Epidermal melanocyte (primary cell): Measurements from ENCODE around the gene ADAMTSL3.

Experiments
- DNase-seq: peaks from one replicate; pipeline ENCODE4 v3.0.0; 2011; ENCODE audit warnings: low spot score; ENCODE audit not compliant: insufficient read length

ADAMTSL3 gene

GRCh38 chr15:83869341-83869740, 215.4 kb downstream of the ADAMTSL3 start:
- DNase-seq = no peak

- DNase-seq = no peak
Measured at GRCh38 chr15:83871808-83872559, 218.1 kb downstream of the ADAMTSL3 start.

- no peak for DNase-seq
Measured at GRCh38 chr15:83873966-83874365, 220.0 kb downstream of the ADAMTSL3 start.

DNA sequence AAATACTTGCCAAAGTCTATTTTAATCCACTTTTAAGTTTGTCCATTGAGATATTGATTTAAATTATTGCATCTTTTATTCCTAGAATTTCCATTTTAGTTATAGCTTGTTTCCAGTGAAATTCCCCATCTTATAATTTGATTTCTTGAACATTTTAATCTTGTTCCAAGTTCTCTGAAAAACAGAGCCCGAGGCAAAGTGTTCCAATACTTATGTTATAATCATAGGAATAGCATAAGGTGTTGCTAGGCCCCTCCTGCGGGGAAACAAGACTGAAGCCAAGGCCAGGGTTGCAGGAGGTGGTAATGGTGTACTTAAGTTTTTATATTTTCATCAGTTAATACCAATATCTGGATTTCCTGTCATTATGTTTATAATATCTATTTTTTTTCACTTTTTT, 226.6 kb downstream of the ADAMTSL3 start:
- DNase-seq = no peak

DNA sequence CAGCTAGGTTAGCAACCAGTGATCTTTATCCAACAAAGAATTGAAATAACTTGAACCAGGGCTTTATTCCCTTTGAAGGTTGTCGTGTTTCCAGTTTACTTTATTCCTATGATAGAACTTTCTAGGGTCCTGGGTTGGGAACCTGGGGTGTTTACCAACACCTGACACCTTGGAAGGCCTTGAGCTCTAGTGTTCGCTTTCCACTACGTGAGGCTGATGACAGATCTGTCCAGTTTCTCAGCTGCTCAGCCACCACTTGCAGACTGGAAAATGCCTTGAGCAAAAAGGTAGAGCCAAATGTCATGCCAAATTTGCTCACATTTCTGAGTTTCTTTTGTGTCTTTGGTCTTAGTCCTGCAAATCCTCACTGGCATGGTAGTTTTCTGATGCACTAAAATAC, 227.2 kb downstream of the ADAMTSL3 start:
- DNase-seq = no peak

- no peak for DNase-seq
Measured at GRCh38 chr15:83886321-83886720, 232.4 kb downstream of the ADAMTSL3 start.

GRCh38 chr15:83887404-83887803, 233.5 kb downstream of the ADAMTSL3 start:
- no peak for DNase-seq

DNA sequence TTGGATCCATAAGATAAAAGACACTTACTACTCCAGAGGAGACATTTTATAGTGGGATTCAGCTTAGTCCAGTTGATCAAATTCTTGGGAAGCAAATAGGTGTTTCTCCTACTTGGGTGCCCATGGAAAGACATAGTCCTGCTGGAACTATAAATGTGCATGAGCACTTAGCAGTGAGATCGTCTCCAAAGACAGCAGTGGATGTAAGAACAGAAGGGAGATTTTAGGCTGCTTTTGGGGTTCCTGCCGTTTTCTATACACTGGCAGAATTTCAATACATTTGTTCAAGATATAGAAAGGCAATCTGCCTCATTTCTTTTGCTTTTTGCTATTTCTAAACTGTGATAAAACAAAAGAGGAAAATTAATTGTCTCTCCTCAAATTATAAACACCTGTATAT, 234.0 kb downstream of the ADAMTSL3 start:
- no peak for DNase-seq

DNA sequence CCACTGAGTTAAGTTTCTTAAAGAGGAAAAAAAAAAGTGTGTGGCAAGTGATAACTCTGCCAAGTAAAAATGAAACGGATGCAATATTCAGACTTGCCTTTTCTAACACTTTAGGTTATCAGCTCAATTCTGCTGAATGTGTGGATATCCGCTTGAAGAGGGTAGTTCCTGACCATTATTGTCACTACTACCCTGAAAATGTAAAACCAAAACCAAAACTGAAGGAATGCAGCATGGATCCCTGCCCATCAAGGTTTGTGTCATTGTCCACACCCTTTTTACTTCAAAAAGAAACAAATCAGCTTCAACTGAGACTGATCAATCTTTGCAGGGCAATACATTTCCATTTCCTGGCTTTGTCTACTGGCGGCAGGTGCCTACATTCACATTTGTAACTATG, 236.1 kb downstream of the ADAMTSL3 start:
- DNase-seq = no peak

DNA sequence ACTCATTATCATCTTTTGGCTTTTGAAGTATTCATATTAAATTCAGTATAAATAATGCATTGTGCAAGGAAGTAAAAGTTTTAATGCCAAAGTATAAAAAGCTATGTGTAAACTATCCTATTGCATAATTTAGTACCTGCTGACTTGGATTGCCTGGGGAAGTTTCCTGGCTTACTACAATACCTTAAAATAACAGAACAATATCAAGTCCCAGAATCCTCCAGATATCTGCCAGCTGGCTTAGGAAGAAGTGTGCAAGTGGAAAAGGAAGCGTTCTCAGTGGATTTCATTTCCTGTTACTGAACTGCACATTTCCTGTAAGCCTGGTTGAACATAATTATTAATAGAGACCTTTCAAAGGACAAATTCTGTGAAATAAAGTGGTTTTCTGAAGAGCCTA, 236.7 kb downstream of the ADAMTSL3 start:
- no peak for DNase-seq

DNA sequence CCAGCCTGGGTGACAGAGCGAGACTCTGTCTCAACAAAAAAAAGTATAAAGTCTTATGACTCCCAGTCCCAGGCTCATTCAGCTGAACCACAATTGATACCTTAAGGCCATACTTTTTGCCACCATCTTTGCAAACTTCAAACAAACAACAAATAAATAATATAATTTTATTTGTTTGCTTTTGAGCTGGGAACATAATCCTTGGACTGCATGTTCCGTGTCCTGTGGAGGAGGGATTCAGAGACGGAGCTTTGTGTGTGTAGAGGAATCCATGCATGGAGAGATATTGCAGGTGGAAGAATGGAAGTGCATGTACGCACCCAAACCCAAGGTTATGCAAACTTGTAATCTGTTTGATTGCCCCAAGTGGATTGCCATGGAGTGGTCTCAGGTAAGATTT, 238.6 kb downstream of the ADAMTSL3 start:
- DNase-seq = no peak

DNA sequence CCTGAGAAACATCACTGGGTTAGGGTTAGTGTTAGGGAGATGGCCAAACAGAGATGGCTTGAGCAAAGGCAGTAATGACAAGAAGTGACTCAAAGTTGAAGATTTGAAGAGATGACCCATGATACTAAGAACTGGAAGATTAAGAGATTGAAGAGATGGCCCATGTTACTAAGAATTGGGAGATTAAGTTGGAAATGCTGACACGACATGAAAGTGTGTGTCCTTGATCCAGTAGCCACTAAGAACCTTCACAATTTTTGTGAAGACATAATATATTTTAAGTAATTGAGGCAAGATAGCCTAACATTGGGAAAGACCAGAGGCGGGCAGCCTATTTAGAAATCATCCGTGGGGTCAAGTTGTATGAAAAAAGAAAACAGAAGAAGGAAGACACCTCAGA, 239.4 kb downstream of the ADAMTSL3 start:
- DNase-seq = no peak

- DNase-seq = no peak
Measured at GRCh38 chr15:83897037-83897436, 243.1 kb downstream of the ADAMTSL3 start.

- no peak for DNase-seq
Measured at GRCh38 chr15:83898361-83898760, 244.4 kb downstream of the ADAMTSL3 start.

DNA sequence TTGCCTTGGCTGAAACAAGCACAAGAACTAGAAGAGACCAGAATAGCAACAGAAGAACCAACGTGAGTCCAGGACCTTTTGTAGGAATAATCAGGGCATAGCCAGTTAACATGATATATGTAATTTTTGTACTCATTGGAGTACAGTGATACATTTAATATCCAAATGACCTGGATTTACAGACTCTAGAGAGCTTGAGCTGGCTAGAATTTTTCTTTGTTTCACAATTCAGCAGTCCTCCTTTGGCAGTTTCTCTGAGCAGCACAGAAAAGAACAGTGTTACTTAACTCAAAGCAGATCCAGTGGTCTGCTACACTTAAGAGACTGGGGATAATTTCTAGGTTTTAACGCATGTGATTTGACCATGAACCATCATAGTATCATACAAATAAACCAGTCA, 245.7 kb downstream of the ADAMTSL3 start:
- DNase-seq = no peak

DNA sequence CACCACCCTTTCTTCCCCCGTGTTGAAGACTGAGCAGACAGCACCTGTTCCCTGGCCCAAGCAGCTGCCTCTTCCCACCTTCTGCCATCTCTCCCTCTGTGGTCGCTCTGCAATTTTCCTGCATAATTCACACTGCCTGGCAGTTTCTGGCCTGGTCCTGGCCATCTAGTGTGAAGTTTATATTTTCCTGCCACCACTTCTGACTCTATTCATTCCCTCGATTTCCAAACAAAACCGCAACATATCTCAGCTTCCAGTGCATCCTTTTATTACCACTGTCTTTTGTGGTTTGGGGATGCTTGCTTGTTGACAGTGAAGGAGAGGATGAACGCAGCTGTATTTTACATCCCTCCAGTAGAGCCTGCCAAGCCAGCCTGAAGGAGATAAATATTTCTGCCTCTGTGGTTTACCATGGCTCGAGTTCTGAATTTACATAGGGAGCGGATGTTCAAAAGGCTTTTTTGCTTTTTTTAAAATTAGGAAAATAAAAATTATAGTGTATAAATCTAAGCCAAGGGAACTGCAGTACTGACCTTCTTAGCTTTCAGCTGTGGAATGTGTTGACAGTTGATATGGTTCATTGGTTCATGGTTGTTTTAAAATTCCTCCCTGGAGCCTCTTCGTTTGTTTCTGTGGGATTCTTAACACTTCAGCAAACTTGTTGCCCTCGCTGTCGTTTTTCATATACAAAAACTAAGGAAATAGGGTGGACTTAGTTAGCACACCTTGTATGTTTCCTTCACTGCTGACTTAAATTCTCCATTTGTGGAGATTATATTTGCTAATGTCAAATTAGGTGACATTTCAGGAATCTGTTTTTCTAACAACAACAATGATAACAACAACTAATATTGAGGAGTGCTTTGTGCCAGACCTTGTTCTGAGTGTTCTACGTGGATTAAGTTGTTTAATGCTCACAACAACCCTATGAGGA, 250.5 kb downstream of the ADAMTSL3 start:
- peak; percentile 32 for DNase-seq

GRCh38 chr15:83905556-83906273, 251.8 kb downstream of the ADAMTSL3 start:
- DNase-seq = no peak

DNA sequence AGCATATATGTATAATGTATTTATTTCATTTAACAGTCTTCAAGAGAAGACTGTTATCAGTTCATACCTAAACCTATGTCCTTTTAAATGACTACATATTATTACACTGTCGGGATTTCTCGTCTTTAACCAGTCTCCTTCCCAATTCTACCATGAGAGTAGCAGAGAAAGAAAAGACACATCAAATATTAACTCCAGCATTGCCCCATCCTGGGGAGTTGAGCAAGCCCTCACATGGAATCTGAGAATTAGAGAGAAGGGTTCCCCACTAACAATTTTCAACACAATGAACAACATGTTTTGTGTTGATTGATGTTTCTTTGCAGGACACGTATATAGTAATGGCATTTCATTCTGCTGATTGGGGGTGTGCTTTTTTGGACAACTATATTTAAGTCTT, 257.4 kb downstream of the ADAMTSL3 start:
- DNase-seq = no peak

DNA sequence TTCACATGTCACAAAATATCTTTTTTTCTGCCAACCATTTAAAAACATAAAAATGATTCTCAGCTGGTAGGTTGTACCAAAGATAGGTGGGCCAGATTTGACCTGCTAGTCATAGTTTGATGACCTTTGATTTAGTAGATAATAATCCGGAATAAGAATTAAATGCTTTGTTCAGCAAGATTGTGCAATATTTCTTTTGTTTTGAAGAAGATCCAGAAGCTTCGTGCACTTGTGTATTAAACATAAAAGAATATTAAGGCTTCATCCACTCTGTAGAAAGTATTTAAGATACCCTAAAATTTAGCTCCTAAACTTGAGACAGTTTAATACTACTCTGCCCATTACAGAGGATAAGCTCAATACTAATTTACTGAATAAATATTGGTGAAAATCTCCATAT, 258.4 kb downstream of the ADAMTSL3 start:
- DNase-seq = no peak

GRCh38 chr15:83913034-83913632, 259.2 kb downstream of the ADAMTSL3 start:
- no peak for DNase-seq

DNA sequence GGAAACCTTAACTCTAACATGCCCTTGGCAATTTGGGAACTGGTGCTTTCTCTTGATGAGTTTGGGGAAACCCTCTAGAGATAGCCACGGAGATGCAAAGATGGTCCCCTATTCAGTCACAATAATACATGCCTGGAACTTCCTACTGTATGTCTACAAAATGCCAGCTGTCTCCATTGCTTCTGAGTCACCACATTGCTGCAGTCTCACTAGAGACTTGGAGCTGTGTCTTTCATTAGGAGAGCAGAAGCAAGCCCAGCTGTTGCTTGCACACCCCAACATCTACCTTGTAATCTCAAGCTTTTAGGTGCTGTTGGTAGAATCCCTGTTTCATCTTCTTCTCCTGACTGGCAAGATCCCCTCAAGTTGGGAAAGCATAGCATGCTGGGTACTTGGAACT, 261.0 kb downstream of the ADAMTSL3 start:
- DNase-seq = no peak

- DNase-seq = no peak
Measured at GRCh38 chr15:83917432-83917831, 263.5 kb downstream of the ADAMTSL3 start.
